Vagina (tissue), 2 donors: ENCODE data around the gene PEX11B. TPM values are rescaled to one million over a fixed set of nuclear protein-coding genes. Genes with fewer than 3 reads are reported as not detected.

Experiments
- DNase-seq, 2 donors: peaks; one replicate each; pipeline ENCODE4 v3.0.0-alpha.2; 2017; ENCODE audit errors: extremely low spot score in 2 of 2
- H3K27ac ChIP-seq: fragments of 200-600 bp; sonication (generic); one replicate; pipeline ENCODE4 v1.5.1; 2019
- H3K27me3 ChIP-seq: fragments of 200-600 bp; sonication (generic); one replicate; pipeline ENCODE4 v1.5.1; 2019
- H3K36me3 ChIP-seq, 2 donors: fragments of 200-600 bp; sonication (generic); one replicate each; pipeline ENCODE4 v1.5.1; 2017 to 2019
- H3K4me1 ChIP-seq: fragments of 200-600 bp; sonication (generic); one replicate; pipeline ENCODE4 v1.5.1; 2019
- H3K4me3 ChIP-seq, 2 donors: fragments of 200-600 bp; sonication (generic); 1 replicate in 1 of 2; 2 replicates in 1 of 2; pipeline ENCODE4 v1.5.1; 2016 to 2019
- H3K9me3 ChIP-seq: fragments of 200-600 bp; sonication (generic); one replicate; pipeline ENCODE4 v1.5.1; 2019
- POLR2A ChIP-seq, 2 donors: fragments of 450-650 bp; IDR thresholded peaks; one replicate each; pipeline ENCODE4 v1.6.1; 2017; ENCODE audit warnings: antibody characterized with exemption in 2 of 2, mild to moderate bottlenecking in 2 of 2, moderate library complexity in 2 of 2
- POLR2AphosphoS5 ChIP-seq, 2 donors: sonication (generic); formaldehyde crosslinking; IDR thresholded peaks; one replicate each; pipeline ENCODE4 v1.9.0; 2017; ENCODE audit warnings: antibody characterized with exemption in 2 of 2, mild to moderate bottlenecking in 2 of 2, low read depth in 1 of 2; ENCODE audit not compliant: insufficient read depth in 1 of 2
- intact Hi-C: fragments of 100-400 bp; cut with DNase I; formaldehyde crosslinking; loops from one replicate; pipeline ENCODE4 v1.15.1; 2023
- total RNA-seq: library from RNA; depleted of rRNA; stranded (reverse); fragments of >200 nt; gene quantifications from one replicate; pipeline ENCODE4 v1.2.3, GENCODE V29; 2016
- TF ChIP-seq, protein P1 (sequence below), 3 experiments: fragments of 450-650 bp in 2 of 3; fragments of 200-600 bp in 1 of 3; sonication (generic) in 1 of 3; IDR thresholded peaks; one replicate each; pipeline ENCODE4 v1.5.1; 2017 to 2019; ENCODE audit warnings: antibody characterized with exemption in 3 of 3, mild to moderate bottlenecking in 2 of 3, moderate library complexity in 2 of 3

PEX11B gene
- total RNA-seq, 1 donor from 2014 or later = 23.6 TPM

DNA sequence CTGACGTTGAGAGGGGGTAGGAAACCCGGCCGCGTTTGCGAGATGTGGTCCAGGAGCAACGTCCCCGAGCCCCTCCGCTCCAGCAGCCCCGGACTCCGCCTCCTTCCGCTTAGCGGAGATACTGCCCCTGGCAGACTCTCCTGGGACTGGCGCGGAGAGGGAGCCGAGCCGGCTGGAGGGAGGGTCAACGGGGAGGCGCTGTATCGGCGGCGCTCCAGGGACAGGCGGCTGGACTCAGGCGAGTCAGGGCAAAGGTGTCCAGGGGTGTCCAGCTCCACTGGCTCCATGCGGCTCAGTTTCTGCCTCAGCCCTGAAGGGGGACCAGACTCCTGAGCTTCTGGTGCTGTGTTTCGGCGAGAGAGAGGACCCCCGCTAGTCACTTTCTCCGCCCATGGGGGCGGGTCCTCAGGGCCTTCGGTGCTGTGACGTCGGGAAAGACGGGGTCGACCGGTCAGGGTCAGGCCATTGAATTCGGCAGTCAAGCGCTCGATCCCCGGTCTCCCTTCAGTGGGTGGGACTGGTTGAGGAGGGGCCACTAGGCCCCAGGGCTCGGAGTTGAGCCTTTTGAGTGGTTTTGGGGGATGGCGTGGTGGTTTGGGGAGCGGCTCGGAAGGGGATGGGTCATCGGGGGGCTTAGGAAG lies 42.1 kb upstream of the PEX11B start:
- DNase-seq = peak in 1 of 2 donors; percentile 93
- intact Hi-C loops = loop anchor here (5.0 kb wide), 1 partner anchor 43 kb away; the partner anchor contains the start of gene PEX11B
- Histone ChIP-seq H3K4me1 (peaks cover 70% of the 10 kb centered on the region), H3K27me3 (no peaks in the 10 kb centered on the region), H3K27ac (peak overlapping the region; percentile 95), H3K4me3 (peak overlapping the region; percentile 63 to 84), H3K36me3 (no peaks in the 10 kb centered on the region), H3K9me3 (no peaks in the 10 kb centered on the region)
- TF ChIP-seq POLR2A (IDR thresholded peaks at IDR 0.05) (peak in 1 of 2 donors; percentile 58), POLR2AphosphoS5 (IDR thresholded peaks at IDR 0.05; ENCODE audit: insufficient read depth in 1 of 2, low read depth in 1 of 2) (peak; percentile 30 to 96)
- TF ChIP-seq, protein P1, sequence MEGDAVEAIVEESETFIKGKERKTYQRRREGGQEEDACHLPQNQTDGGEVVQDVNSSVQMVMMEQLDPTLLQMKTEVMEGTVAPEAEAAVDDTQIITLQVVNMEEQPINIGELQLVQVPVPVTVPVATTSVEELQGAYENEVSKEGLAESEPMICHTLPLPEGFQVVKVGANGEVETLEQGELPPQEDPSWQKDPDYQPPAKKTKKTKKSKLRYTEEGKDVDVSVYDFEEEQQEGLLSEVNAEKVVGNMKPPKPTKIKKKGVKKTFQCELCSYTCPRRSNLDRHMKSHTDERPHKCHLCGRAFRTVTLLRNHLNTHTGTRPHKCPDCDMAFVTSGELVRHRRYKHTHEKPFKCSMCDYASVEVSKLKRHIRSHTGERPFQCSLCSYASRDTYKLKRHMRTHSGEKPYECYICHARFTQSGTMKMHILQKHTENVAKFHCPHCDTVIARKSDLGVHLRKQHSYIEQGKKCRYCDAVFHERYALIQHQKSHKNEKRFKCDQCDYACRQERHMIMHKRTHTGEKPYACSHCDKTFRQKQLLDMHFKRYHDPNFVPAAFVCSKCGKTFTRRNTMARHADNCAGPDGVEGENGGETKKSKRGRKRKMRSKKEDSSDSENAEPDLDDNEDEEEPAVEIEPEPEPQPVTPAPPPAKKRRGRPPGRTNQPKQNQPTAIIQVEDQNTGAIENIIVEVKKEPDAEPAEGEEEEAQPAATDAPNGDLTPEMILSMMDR (IDR thresholded peaks at IDR 0.05) = peak in 1 of 3 experiments; percentile 4

DNA sequence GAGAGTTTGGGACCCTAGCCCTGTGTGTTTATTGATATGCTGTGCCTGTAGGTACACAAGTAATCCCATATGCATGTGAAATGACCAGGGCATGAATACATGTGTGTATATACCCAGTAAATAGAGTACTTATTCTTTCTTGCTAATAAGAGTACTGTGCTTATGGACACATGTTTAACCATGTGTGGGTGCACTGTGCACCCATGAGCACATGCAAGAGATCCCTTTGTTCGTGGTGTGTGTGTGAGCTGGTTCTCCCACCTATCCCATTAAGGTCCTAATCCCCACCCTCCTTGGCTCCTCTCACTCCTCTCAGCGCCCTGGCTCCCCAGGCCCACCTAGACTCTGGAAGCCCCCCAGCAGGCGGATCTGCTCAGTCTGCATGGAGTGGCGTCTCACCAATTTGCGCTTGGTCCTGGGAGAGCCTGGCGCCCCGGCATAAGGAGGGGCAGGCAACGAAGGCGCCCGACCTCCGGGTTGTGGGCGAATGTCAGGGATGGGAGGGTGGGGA lies 41.5 kb upstream of the PEX11B start:
- Histone ChIP-seq H3K4me1 (peaks cover 70% of the 10 kb centered on the region), H3K9me3 (no peaks in the 10 kb centered on the region), H3K27ac (peak overlapping the region; percentile 95), H3K36me3 (no peaks in the 10 kb centered on the region), H3K27me3 (no peaks in the 10 kb centered on the region), H3K4me3 (peak overlapping the region; percentile 63 to 84)
- no peak for DNase-seq
- intact Hi-C loops = loop anchor here (5.0 kb wide), 1 partner anchor 43 kb away; the partner anchor contains the start of gene PEX11B
- TF ChIP-seq POLR2A (IDR thresholded peaks at IDR 0.05) (no peak), POLR2AphosphoS5 (IDR thresholded peaks at IDR 0.05; ENCODE audit: insufficient read depth in 1 of 2, low read depth in 1 of 2) (no peak)
- TF ChIP-seq, protein P1 (IDR thresholded peaks at IDR 0.05) = no peak

- Histone ChIP-seq H3K4me3 (no peak overlapping the region), H3K27ac (peak overlapping the region; percentile 95), H3K9me3 (no peaks in the 10 kb centered on the region), H3K27me3 (no peaks in the 10 kb centered on the region), H3K4me1 (peaks cover 76% of the 10 kb centered on the region), H3K36me3 (no peaks in the 10 kb centered on the region)
- intact Hi-C loops = no loop called here
- no peak for TF ChIP-seq POLR2AphosphoS5 (IDR thresholded peaks at IDR 0.05; ENCODE audit: insufficient read depth in 1 of 2, low read depth in 1 of 2)
- TF ChIP-seq, protein P1 (IDR thresholded peaks at IDR 0.05) = no peak
- TF ChIP-seq POLR2A (IDR thresholded peaks at IDR 0.05) = no peak
- no peak for DNase-seq
These were observed 40.8 kb upstream of the PEX11B start for GRCh38 chr1:145959333-145959732.

DNA sequence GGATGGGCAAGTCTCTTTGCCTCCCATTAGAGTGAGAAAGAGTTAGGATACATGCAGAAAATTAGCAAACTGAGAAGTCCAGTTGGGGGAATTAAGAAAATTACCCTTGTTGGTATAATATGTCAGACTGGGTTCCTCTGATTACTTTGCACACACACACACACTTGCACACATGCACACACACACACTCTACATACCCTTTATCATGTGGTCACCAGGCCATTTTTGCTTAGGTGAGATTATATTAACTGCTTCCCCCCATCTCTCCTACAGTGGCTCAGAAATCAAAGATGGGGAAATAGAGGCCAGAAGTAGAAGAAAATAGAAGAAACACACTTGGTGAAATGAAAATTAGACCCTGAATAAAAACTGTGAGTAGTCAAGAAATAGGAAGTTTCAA lies 40.2 kb upstream of the PEX11B start:
- H3K4me3 ChIP-seq = no peak overlapping the region
- TF ChIP-seq, protein P1 (IDR thresholded peaks at IDR 0.05) = no peak
- no peak for TF ChIP-seq POLR2A (IDR thresholded peaks at IDR 0.05)
- no peak for TF ChIP-seq POLR2AphosphoS5 (IDR thresholded peaks at IDR 0.05; ENCODE audit: insufficient read depth in 1 of 2, low read depth in 1 of 2)
- no peaks in the 10 kb centered on the region for H3K27me3 ChIP-seq
- no peaks in the 10 kb centered on the region for H3K9me3 ChIP-seq
- peaks cover 78% of the 10 kb centered on the region for H3K4me1 ChIP-seq
- no peak for DNase-seq
- intact Hi-C loops = no loop called here
- H3K36me3 ChIP-seq = no peaks in the 10 kb centered on the region
- peak overlapping the region; percentile 95 for H3K27ac ChIP-seq
